Measurements from ENCODE around the gene AP2A2.
A peak's percentile ranks its signal among the peaks of the same experiment; 100 is the strongest.
"Not testable (repeated sequence)": the region's sequence is repeated elsewhere in the genome, so short reads cannot be mapped to it uniquely, and the experiment has no call there.

AP2A2 gene

DNA sequence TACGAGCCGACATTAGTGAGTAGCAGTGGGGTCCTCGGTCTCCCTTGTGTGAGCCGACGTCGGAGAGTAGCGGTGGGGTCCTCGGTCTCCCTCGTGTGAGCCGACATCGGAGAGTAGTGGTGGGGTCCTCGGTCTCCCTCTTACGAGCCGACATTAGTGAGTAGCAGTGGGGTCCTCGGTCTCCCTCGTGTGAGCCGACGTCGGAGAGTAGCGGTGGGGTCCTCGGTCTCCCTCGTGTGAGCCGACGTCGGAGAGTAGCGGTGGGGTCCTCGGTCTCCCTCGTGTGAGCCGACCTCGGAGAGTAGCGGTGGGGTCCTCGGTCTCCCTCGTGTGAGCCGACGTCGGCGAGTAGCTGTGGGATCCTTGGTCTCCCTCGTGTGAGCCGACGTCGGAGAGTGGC is 49.7 kb downstream of the AP2A2 start:
- not testable (repeated sequence) for DNase-seq (ENCODE audit: low spot score)

GRCh38 chr11:975827-976226 is 50.2 kb downstream of the AP2A2 start:
- peak; percentile 80 for DNase-seq (ENCODE audit: low spot score)

- no peak for DNase-seq (ENCODE audit: low spot score)
Measured at GRCh38 chr11:976431-977160, 50.9 kb downstream of the AP2A2 start.

DNA sequence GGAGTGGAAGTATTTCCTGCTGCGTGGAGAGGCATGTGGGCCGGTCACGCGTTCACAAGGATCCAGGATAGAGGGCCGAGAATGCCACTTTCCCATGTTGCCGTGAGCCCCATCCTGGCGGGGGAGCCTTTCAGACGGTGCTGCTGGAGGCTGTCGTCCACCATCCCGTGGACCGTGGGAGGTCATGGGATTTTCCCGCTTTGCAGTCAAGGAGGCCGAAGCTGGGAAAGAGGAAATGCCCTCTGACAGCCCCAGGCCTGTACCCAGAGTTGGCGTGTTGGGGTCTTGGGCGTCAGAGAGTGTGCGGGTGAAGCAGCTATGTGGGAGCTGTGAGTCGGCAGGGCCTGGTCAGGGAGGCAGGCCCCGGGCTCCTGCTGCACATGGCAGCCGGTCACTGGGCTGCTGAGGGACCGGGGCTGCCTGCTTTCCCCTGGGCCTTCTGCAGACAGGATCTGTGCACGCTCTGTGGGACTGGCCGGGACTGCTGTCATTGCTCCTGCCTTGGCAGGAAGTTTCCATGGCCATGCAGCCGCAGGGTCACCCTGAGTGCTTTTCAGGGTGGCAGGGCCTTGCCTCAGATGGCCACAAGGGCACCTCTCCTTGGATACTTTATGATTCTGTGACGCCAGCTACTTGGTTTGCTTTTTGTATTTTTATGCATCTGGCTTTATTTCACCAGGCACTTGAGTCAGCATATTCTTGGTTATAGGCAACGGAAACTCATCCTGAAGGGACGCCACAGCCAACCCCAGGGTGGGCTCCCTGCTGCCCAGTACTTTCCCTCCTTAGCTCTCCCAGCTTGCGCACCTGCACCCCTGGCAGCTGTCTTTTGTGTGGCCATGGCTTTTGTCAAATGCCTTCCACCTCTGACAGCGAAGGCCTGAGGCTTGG is 52.4 kb downstream of the AP2A2 start:
- no peak for DNase-seq (ENCODE audit: low spot score)

GRCh38 chr11:978781-979180 is 53.1 kb downstream of the AP2A2 start:
- DNase-seq (ENCODE audit: low spot score): no peak

DNA sequence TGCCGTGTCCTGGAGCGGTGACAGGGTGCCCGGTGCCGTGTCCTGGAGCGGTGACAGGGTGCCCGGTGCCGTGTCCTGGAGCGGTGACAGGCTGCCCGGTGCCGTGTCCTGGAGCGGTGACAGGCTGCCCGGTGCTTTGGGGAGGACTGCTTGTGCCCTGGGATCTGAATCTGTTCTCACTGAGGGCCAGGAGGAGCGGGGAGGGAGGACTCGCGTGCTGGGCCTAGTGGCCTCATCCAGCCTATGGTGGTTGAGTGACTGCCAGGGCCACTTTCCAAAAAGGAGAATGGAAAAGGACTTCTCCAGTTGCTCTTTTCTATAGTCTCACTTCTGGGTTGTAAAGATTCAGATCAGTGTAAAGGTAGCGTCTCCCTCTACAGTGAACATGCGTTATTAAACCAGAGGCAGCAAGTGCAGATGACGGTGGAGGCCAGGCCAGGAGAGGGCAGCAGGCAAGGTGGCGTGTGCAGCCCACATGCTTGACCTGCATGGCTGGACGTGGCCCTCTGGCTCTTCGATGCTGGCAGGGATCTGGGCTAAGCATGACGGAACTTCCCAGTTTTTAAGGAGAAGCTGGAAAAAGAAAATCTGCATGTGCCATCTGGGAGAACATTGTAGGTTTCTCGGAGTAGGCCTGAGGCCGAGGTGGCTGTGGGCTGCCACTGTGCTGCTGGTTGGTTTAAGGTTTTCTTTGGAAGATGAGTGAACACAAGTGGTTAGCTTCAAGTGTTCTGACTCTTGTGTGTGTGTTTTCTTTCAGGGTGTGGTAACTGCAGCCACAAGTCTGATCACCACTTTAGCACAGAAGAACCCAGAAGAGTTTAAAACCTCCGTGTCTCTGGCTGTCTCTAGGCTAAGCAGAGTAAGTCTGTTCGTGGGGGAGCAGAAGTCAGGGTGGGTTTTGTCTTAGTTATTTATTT is 55.0 kb downstream of the AP2A2 start:
- no peak for DNase-seq (ENCODE audit: low spot score)

DNA sequence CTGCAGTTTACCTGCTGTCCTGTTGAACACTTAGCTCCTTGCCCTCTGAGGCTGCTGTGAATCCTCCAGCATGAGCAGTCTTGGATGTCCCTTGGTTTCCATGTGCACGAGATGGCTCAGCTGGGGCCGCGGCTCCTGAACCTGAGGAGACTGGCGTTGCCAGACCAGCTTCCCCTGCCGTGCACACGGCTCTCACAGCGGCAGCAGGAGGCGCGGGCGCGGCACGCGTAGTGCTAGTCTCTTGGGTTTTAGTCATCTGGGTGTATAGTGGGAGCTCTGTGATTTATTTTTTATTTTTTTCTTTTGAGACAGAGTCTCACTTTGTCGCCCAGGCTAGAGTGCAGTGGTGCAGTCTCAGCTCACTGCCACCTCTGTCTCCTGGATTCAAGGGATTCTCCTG is 56.1 kb downstream of the AP2A2 start:
- no peak for DNase-seq (ENCODE audit: low spot score)

- DNase-seq (ENCODE audit: low spot score): no peak
Measured at GRCh38 chr11:984546-984945, 58.9 kb downstream of the AP2A2 start.

GRCh38 chr11:985406-985805 is 59.7 kb downstream of the AP2A2 start:
- no peak for DNase-seq (ENCODE audit: low spot score)

DNA sequence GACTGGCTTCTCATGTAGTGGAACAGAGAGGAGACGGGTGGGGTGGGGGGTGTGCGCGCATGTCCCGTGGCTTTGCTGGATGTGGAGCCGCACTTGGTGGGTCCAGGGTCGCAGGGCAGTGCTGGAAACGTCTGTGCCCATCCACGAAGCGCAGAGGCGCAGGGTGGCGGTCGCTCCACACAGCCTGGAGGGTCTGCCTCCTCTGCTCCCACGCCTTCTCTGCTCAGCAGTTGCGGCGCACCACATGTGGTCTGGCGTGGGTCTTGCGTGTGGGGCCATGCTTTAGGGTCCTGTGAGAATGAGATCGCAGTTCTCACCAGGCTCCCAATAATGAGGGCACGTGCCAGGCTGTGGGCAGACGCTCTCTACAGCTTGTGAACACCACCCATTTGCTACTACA is 60.2 kb downstream of the AP2A2 start:
- no peak for DNase-seq (ENCODE audit: low spot score)

GRCh38 chr11:986270-986951 is 60.7 kb downstream of the AP2A2 start:
- DNase-seq (ENCODE audit: low spot score): no peak

GRCh38 chr11:986952-987305 is 61.3 kb downstream of the AP2A2 start:
- DNase-seq (ENCODE audit: low spot score): no peak

GRCh38 chr11:987671-988070 is 62.0 kb downstream of the AP2A2 start:
- DNase-seq (ENCODE audit: low spot score): no peak

DNA sequence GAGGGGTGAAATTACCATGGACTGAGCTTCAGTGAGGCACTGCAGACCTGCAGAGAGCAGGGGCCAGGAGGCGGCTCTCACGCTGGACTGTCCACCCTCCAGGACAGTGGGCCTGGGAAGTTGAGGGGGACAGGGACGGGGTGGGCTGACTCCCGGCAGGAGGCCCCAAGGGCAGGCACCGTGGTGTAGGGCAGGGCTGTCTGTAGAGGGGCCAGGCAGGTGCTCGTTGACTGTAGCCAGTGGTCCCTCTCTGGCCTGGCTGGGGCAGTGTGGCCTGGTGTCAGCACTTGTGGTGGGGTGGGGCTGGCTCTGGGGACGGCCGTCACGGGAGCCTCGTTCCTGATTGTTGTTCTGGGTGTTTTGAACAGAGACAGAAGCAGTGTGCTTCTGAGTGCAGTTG is 64.4 kb downstream of the AP2A2 start:
- DNase-seq (ENCODE audit: low spot score): no peak

DNA sequence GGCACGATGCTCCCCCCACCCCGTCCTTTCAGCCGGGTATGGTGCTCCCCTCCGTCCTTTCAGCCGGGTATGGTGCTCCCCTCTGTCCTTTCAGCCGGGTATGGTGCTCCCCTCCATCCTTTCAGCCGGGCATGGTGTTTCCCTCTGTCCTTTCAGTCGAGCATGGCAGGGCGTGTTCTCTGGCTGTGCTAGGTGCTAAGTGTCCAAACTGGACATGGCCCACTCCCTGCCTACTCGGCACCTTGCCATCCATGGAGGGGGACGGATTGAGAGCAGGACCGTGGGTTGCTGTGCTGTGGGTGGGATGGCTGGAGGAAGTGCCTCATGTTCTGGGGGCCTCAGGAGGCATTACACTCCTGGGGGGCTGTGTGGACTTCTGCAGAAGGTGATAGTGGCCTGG is 65.4 kb downstream of the AP2A2 start:
- no peak for DNase-seq (ENCODE audit: low spot score)

GRCh38 chr11:991711-992307 is 66.1 kb downstream of the AP2A2 start:
- DNase-seq (ENCODE audit: low spot score): no peak

- DNase-seq (ENCODE audit: low spot score): no peak
Measured at GRCh38 chr11:992577-992976, 66.9 kb downstream of the AP2A2 start.

GRCh38 chr11:993632-994167 is 68.0 kb downstream of the AP2A2 start:
- no peak for DNase-seq (ENCODE audit: low spot score)

DNA sequence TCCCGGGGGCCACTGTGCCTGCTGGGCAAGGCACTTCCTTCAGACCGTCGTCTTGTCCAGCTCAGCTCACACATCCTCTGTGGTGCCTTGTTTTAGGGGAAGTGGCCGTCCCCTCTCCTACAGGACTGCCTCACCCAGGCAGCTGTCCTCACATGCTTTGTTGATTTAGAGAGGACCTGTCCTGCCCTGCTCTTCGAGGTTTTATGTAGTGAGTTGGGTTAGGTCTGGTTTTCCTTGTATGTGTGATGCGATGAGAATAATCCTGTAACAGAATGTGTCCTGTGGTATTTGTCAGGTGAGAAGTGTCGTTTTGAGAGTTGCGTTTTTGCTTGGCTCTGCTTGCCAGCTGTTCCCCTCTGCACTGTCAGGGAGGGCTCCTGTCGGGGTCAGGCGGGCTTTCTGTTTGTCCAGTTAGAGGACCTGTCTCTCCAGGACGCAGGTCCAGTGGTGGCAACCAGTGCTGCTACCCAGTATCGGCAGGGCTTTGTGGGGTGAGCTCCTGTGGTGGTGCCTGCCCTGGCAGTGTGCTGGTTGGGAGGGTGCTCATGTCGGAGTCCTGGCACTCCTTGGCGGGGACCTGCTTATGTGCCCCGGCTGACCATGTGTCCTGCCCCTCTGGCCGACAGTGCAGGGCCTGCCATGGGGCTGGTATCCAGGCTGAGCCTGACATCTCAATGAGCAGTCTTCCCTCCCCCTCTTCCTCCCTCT is 69.5 kb downstream of the AP2A2 start:
- DNase-seq (ENCODE audit: low spot score): no peak

- no peak for DNase-seq (ENCODE audit: low spot score)
Measured at GRCh38 chr11:995752-996420, 70.2 kb downstream of the AP2A2 start.
